Cardiac fibroblast (primary cell): ENCODE measurements around the gene RTN4RL2.

Experiments used
- DNase-seq, 2 donors: peaks; one replicate each; pipeline versions ENCODE4 v3.0.0 to v3.0.0-alpha.2; 2010; ENCODE audit warnings: low read depth in 2 of 2
- H3K4me3 ChIP-seq, 2 donors: replicated peaks in 1 of 2; 1 replicate in 1 of 2; 2 replicates in 1 of 2; pipeline ENCODE4 v1.5.1; 2011; ENCODE audit warnings: low read depth in 2 of 2, low read length in 2 of 2, mild to moderate bottlenecking in 2 of 2, moderate library complexity in 1 of 2
- CTCF ChIP-seq: IDR thresholded peaks from one replicate; pipeline ENCODE4 v1.5.1; 2011; ENCODE audit warnings: low read depth, mild to moderate bottlenecking, low read length, inconsistent platforms

The RTN4RL2 gene

GRCh38 chr11:57499983-57500461 lies 39.7 kb downstream of the RTN4RL2 start:
- DNase-seq = no peak
- no peak for TF ChIP-seq CTCF
- peak overlapping the region in 1 of 2 donors; percentile 43 for H3K4me3 ChIP-seq

GRCh38 chr11:57500515-57500914 lies 40.2 kb downstream of the RTN4RL2 start:
- DNase-seq = no peak
- no peak overlapping the region for H3K4me3 ChIP-seq
- no peak for TF ChIP-seq CTCF

- no peak for DNase-seq
- H3K4me3 ChIP-seq = no peak overlapping the region
- TF ChIP-seq CTCF = no peak
Measured at GRCh38 chr11:57500926-57501325, 40.6 kb downstream of the RTN4RL2 start.

GRCh38 chr11:57501953-57502352 lies 41.6 kb downstream of the RTN4RL2 start:
- no peak overlapping the region for H3K4me3 ChIP-seq
- peak in 1 of 2 donors; percentile 24 for DNase-seq
- TF ChIP-seq CTCF = no peak

GRCh38 chr11:57502376-57502775 lies 42.0 kb downstream of the RTN4RL2 start:
- no peak for TF ChIP-seq CTCF
- DNase-seq = no peak
- no peak overlapping the region for H3K4me3 ChIP-seq

GRCh38 chr11:57502870-57503269 lies 42.5 kb downstream of the RTN4RL2 start:
- no peak for TF ChIP-seq CTCF

GRCh38 chr11:57504511-57504910 lies 44.2 kb downstream of the RTN4RL2 start:
- no peak for TF ChIP-seq CTCF
- H3K4me3 ChIP-seq = no peak overlapping the region
- DNase-seq = no peak

More at GRCh38 chr11:57502870-57503269, 42.5 kb downstream of the RTN4RL2 start:
- DNase-seq = no peak
- H3K4me3 ChIP-seq = no peak overlapping the region
